ENCODE measurements around the gene EFS.

Gene EFS

DNA sequence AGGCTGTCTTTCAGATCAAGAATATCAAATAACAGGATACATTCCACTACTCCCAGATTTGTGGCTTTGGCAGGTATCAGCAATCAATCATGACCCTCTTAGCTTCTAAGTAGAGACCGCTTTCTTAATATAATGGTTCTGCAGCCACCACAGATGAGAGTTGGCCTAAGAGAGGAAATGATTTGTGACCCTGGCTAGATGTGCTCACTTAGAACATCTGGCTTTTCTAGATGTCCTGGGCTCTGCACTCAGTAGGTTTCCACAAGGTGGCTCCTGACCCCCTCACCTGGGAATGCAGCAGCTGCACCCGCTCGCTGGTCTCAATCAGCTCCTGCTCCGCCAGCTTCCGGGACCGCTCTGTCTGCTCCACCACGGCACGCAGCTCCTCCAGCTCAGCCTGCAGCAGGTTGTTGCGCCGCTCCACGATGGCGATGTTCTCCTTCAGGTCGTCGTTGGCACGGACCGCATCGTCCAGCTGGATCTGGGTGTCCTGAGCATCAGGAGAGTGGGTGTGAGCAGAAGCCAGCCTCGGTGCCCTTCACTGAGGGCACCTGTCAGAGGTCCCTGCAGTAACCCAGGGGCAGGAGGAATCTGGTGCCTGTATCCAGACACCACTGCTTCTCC, 20.8 kb upstream of the EFS start:
- no peak for TF ChIP-seq POLR2AphosphoS5 (IDR thresholded peaks at IDR 0.05; ENCODE audit: low read depth, low read length)
- TF ChIP-seq FOXP2 (optimal IDR thresholded peaks at IDR 0.05; ENCODE audit: borderline replicate concordance, extremely low read depth, extremely low read length, insufficient read depth), result no peak
- no peak for TF ChIP-seq SIN3A (IDR thresholded peaks at IDR 0.05; ENCODE audit: borderline replicate concordance, insufficient read depth, low read length)

DNA sequence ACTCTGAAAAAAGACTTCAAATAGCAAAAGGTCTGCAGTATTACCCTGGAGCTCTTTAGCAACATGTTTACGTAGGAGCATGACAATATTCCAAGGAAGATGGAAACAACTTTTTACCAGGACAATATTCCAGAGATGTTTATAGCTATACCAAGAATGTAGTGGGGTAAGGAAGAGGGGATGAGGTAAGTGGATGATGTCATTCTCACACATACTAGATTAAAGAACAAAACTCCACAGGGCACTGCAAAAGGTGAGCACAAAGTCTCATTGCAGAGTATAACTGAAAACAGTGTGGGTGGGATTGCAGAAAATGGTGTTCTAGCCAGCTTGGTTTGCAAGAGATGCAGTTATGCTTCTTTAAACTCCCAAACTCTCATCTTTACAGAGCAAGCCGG, 20.3 kb upstream of the EFS start:
- no peak for TF ChIP-seq SIN3A (IDR thresholded peaks at IDR 0.05; ENCODE audit: borderline replicate concordance, insufficient read depth, low read length)
- TF ChIP-seq, protein P1, sequence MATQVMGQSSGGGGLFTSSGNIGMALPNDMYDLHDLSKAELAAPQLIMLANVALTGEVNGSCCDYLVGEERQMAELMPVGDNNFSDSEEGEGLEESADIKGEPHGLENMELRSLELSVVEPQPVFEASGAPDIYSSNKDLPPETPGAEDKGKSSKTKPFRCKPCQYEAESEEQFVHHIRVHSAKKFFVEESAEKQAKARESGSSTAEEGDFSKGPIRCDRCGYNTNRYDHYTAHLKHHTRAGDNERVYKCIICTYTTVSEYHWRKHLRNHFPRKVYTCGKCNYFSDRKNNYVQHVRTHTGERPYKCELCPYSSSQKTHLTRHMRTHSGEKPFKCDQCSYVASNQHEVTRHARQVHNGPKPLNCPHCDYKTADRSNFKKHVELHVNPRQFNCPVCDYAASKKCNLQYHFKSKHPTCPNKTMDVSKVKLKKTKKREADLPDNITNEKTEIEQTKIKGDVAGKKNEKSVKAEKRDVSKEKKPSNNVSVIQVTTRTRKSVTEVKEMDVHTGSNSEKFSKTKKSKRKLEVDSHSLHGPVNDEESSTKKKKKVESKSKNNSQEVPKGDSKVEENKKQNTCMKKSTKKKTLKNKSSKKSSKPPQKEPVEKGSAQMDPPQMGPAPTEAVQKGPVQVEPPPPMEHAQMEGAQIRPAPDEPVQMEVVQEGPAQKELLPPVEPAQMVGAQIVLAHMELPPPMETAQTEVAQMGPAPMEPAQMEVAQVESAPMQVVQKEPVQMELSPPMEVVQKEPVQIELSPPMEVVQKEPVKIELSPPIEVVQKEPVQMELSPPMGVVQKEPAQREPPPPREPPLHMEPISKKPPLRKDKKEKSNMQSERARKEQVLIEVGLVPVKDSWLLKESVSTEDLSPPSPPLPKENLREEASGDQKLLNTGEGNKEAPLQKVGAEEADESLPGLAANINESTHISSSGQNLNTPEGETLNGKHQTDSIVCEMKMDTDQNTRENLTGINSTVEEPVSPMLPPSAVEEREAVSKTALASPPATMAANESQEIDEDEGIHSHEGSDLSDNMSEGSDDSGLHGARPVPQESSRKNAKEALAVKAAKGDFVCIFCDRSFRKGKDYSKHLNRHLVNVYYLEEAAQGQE (IDR thresholded peaks at IDR 0.05; ENCODE audit: insufficient read depth in 1 of 2, low read depth in 2 of 2, low read length in 2 of 2), result no peak
- no peak for TF ChIP-seq POLR2AphosphoS5 (IDR thresholded peaks at IDR 0.05; ENCODE audit: low read depth, low read length)
- TF ChIP-seq FOXP2 (optimal IDR thresholded peaks at IDR 0.05; ENCODE audit: borderline replicate concordance, extremely low read depth, extremely low read length, insufficient read depth), result no peak
- no peak for TF ChIP-seq TAF1 (IDR thresholded peaks at IDR 0.05; ENCODE audit: borderline replicate concordance, insufficient read depth, low read length)

DNA sequence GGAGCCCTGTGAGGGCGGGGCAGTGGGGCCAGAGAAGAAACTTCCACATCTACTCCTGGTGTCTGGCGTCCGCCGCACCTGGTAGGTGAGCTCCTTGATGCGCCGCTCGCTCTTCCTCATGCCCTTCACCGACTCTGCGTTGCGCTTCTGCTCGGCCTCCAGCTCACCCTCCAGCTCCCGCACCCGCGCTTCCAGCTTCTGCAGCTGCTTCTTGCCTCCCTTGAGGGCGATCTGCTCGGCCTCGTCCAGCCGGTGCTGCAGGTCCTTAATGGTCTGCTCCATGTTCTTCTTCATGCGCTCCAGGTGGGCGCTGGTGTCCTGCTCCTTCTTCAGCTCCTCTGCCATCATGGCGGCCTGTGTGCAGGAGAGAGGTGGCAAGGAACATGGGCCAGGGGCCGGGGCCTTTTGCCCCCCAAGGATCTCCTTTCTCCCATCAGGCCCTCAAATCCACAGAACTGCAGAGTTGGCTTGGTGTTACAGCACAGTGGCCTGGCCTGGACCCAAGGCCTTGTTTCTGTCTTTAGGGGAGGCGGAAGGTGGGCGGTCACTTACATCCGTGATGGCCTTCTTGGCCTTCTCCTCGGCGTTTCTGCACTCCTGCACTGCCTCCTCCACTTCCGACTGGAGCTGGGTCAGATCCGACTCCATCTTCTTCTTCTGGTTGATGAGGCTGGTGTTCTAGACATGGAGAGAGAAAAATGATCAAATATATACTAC, 19.6 kb upstream of the EFS start:
- TF ChIP-seq POLR2AphosphoS5 (IDR thresholded peaks at IDR 0.05; ENCODE audit: low read depth, low read length) (no peak), FOXP2 (optimal IDR thresholded peaks at IDR 0.05; ENCODE audit: borderline replicate concordance, extremely low read depth, extremely low read length, insufficient read depth) (no peak), SIN3A (IDR thresholded peaks at IDR 0.05; ENCODE audit: borderline replicate concordance, insufficient read depth, low read length) (no peak), TAF1 (IDR thresholded peaks at IDR 0.05; ENCODE audit: borderline replicate concordance, insufficient read depth, low read length) (no peak)
- TF ChIP-seq, protein P1 (IDR thresholded peaks at IDR 0.05; ENCODE audit: insufficient read depth in 1 of 2, low read depth in 2 of 2, low read length in 2 of 2), result no peak

DNA sequence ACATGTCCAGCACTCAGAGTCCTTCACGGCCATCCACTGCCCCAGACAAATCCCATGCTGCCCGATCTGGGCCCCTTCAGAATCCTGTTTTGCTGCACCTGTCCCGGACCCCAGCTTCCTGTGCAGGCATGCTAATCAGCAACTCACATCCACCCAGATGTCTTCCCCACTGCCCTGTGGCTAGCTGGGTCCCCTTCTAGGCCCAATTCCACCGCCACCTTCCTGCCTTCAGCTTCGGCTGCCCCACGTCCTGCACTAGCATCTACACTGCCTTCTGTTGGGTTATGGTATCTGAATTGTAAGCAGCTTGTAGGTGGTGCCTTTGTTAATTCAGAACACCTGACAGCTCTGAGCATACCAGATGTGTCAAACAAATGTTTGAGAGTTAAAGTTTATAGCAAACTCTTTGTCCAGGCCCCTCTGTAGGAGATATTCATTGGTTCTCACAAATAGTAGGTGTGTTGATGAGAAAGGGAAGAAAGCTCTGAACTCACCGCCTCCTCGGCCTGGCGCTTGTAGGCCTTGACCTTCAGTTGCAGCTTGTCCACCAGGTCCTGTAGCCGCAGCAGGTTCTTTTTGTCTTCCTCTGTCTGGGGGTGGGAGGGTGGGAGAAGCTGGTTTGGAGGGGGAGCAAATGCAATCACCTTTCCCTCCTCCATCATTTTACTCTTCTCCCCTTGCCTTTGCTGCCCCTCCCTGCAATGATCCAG, 17.9 kb upstream of the EFS start:
- TF ChIP-seq TAF1 (IDR thresholded peaks at IDR 0.05; ENCODE audit: borderline replicate concordance, insufficient read depth, low read length), result no peak
- no peak for TF ChIP-seq SIN3A (IDR thresholded peaks at IDR 0.05; ENCODE audit: borderline replicate concordance, insufficient read depth, low read length)
- TF ChIP-seq POLR2AphosphoS5 (IDR thresholded peaks at IDR 0.05; ENCODE audit: low read depth, low read length), result no peak

DNA sequence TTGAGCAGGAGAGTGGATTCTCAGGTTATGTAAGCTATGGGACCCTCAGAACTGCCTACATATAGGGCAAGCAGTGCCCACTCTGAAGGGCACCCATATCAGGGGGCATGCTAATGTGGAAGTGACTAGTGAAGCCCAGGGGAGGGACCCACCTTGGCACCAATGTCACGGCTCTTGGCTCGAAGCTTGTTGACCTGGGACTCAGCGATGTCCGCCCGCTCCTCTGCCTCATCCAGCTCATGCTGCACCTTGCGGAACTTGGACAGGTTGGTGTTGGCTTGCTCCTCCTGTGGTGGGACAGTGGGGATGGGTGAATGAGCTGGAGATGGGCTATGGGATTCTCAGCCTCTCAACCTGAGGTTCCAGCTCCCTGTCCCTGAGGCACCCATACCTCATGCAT, 17.3 kb upstream of the EFS start:
- TF ChIP-seq POLR2AphosphoS5 (IDR thresholded peaks at IDR 0.05; ENCODE audit: low read depth, low read length), result no peak
- TF ChIP-seq, protein P1 (IDR thresholded peaks at IDR 0.05; ENCODE audit: insufficient read depth in 1 of 2, low read depth in 2 of 2, low read length in 2 of 2), result no peak
- TF ChIP-seq SIN3A (IDR thresholded peaks at IDR 0.05; ENCODE audit: borderline replicate concordance, insufficient read depth, low read length), result no peak
- no peak for TF ChIP-seq TAF1 (IDR thresholded peaks at IDR 0.05; ENCODE audit: borderline replicate concordance, insufficient read depth, low read length)
- TF ChIP-seq FOXP2 (optimal IDR thresholded peaks at IDR 0.05; ENCODE audit: borderline replicate concordance, extremely low read depth, extremely low read length, insufficient read depth), result no peak
